ENCODE results near the gene FAM50B.

FAM50B gene

GRCh38 chr6:3876866-3877265, 27.7 kb downstream of the FAM50B start:
- H3K4me3 ChIP-seq (ENCODE audit: low read length), result no peak overlapping the region

GRCh38 chr6:3878048-3878666, 29.0 kb downstream of the FAM50B start:
- H3K4me2 ChIP-seq (ENCODE audit: low read length), result no peak overlapping the region
- H3K9me2 ChIP-seq (replicated peaks; ENCODE audit: control insufficient read depth, low read length), result no peaks in the 10 kb centered on the region
- no peaks in the 10 kb centered on the region for H3F3A ChIP-seq (ENCODE audit: control insufficient read depth, insufficient read depth)
- no peak overlapping the region for H3K27ac ChIP-seq (ENCODE audit: low read depth, low read length)
- TF ChIP-seq EZH2phosphoT487 (IDR thresholded peaks at IDR 0.05; ENCODE audit: borderline replicate concordance, low read length) (no peak), CTCF (IDR thresholded peaks at IDR 0.05; ENCODE audit: low read depth, low read length, poor library complexity, severe bottlenecking) (no peak)
- H3K36me3 ChIP-seq (ENCODE audit: control insufficient read depth, low read length), result no peaks in the 10 kb centered on the region
- H3K27me3 ChIP-seq (ENCODE audit: control insufficient read depth, low read length), result peaks cover 17% of the 10 kb centered on the region
- H3K9me3 ChIP-seq (ENCODE audit: control insufficient read depth, insufficient read depth, low read length), result no peaks in the 10 kb centered on the region
- no peaks in the 10 kb centered on the region for H4K20me1 ChIP-seq (ENCODE audit: control insufficient read depth, insufficient read depth, low read depth, low read length)
- no peak overlapping the region for H3K4me3 ChIP-seq (ENCODE audit: low read length)
- no peaks in the 10 kb centered on the region for H3K79me2 ChIP-seq (ENCODE audit: control insufficient read depth, low read length)
- no peaks in the 10 kb centered on the region for H3K4me1 ChIP-seq (ENCODE audit: control insufficient read depth, low read length)

More at GRCh38 chr6:3876866-3877265, 27.7 kb downstream of the FAM50B start:
- H3K27me3 ChIP-seq (ENCODE audit: control insufficient read depth, low read length), result peaks cover 17% of the 10 kb centered on the region
- no peaks in the 10 kb centered on the region for H3K4me1 ChIP-seq (ENCODE audit: control insufficient read depth, low read length)
- no peaks in the 10 kb centered on the region for H3F3A ChIP-seq (ENCODE audit: control insufficient read depth, insufficient read depth)
- TF ChIP-seq CTCF (IDR thresholded peaks at IDR 0.05; ENCODE audit: low read depth, low read length, poor library complexity, severe bottlenecking) (no peak), EZH2phosphoT487 (IDR thresholded peaks at IDR 0.05; ENCODE audit: borderline replicate concordance, low read length) (no peak)
- H3K27ac ChIP-seq (ENCODE audit: low read depth, low read length), result no peak overlapping the region
- no peaks in the 10 kb centered on the region for H3K36me3 ChIP-seq (ENCODE audit: control insufficient read depth, low read length)
- H3K4me2 ChIP-seq (ENCODE audit: low read length), result no peak overlapping the region
- no peaks in the 10 kb centered on the region for H4K20me1 ChIP-seq (ENCODE audit: control insufficient read depth, insufficient read depth, low read depth, low read length)
- H3K79me2 ChIP-seq (ENCODE audit: control insufficient read depth, low read length), result no peaks in the 10 kb centered on the region
- no peaks in the 10 kb centered on the region for H3K9me2 ChIP-seq (replicated peaks; ENCODE audit: control insufficient read depth, low read length)
- H3K9me3 ChIP-seq (ENCODE audit: control insufficient read depth, insufficient read depth, low read length), result no peaks in the 10 kb centered on the region

- Histone ChIP-seq H3K9me2 (replicated peaks; ENCODE audit: control insufficient read depth, low read length) (no peaks in the 10 kb centered on the region), H3K9me3 (ENCODE audit: control insufficient read depth, insufficient read depth, low read length) (no peaks in the 10 kb centered on the region), H3F3A (ENCODE audit: control insufficient read depth, insufficient read depth) (no peaks in the 10 kb centered on the region), H3K79me2 (ENCODE audit: control insufficient read depth, low read length) (no peaks in the 10 kb centered on the region), H3K27me3 (ENCODE audit: control insufficient read depth, low read length) (peaks cover 11% of the 10 kb centered on the region), H3K4me1 (ENCODE audit: control insufficient read depth, low read length) (no peaks in the 10 kb centered on the region), H3K4me2 (ENCODE audit: low read length) (no peak overlapping the region), H3K36me3 (ENCODE audit: control insufficient read depth, low read length) (no peaks in the 10 kb centered on the region), H4K20me1 (ENCODE audit: control insufficient read depth, insufficient read depth, low read depth, low read length) (no peaks in the 10 kb centered on the region), H3K27ac (ENCODE audit: low read depth, low read length) (no peak overlapping the region), H3K4me3 (ENCODE audit: low read length) (no peak overlapping the region)
- TF ChIP-seq EZH2phosphoT487 (IDR thresholded peaks at IDR 0.05; ENCODE audit: borderline replicate concordance, low read length), result no peak
- TF ChIP-seq CTCF (IDR thresholded peaks at IDR 0.05; ENCODE audit: low read depth, low read length, poor library complexity, severe bottlenecking), result no peak
Observed at GRCh38 chr6:3879194-3879952, 30.2 kb downstream of the FAM50B start.
